ENCODE data around the gene VTI1A.
A peak's percentile ranks its signal among the peaks of the same experiment; 100 is the strongest.

The VTI1A gene

DNA sequence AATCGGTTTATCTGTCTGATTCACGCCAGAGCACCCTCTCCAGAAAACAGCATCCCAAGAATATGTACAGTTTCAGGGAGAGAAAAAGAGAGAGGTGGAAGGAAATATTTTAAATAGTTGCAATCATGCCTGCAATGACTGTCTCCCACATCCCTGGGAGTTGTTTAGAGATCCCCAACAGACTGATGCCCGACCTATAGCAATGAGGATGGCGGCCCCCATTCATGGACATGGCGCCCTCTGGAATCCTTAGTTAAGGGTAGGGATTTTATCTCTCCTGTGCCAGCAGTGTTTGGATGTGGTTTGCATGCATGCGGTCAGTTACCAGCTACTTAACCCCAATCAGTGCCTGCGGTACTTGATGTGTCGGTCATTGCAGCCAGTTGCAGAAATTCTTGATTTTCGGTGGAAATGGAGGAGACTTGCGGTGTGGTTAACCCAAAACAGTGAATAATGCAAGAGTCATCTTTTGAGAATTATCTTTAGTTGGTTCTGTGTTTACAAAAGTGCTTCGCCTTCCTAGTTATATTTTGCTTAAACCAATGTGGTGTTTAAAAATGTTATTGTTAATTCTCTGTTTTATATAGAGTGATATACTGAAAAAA is 317.0 kb downstream of the VTI1A start:
- DNase-seq, result peak; percentile 79

DNA sequence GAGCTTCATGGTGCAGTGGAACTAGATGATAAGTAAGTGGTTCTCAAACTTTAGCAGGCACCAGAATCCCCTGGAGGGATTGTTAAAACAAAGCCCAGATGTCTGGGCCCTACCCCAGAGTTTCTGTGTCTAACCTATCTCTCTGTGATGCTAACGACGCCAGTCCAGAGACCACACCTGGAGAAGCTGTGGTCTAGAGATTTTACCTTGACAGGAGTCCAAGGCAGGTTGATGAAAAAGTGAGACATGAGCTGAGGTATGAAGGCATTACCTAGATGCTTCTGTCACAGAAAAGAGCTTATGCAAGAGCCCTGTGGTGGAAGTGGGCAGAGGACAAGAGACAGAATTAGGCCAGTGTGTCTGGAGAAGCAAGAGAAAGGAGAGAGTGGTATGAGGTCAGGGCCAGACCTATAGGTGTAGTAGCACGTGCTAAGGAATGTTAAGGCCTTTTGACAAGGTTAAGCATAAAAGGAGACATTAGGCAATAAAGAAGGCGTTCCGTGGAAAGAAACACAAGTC is 318.8 kb downstream of the VTI1A start:
- no peak for DNase-seq

DNA sequence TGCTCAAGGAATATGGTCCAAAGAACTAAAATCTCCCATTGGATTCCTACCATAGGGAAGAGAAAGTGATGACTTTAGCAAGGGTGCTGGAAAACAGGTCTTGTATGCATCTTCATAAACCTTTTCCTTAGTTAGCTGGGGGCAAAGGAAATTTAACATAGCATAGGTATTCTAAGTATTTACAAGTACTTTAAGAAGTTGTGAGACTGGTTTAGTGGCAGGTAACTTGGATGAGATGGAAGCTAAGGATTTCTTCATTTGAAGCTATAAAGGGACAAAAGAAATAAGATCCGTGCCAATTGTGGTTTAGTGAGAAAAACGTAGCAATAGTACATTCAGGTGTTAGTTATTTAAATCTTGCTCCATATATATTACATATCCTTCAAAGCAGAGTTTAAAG is 319.6 kb downstream of the VTI1A start:
- DNase-seq, result no peak

DNA sequence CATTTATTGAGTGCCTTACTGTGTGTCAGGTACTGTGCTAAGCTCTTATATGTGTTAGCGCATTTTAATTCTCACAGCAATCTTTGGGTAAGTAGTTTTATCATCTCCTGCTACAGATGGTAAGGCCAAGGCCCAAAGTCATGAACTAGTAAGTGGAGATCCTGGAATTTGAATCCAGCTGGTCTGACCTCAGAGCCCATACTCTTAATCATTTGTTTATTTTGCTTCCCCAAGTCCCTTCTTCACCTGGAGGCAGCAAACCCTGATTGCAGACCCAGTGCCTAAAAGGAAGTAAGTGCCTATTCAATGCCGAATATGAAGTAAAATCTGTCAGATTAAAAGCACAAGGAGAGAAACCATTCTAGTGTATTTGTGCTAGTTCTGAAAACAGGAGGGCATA is 320.1 kb downstream of the VTI1A start:
- DNase-seq, result no peak

DNA sequence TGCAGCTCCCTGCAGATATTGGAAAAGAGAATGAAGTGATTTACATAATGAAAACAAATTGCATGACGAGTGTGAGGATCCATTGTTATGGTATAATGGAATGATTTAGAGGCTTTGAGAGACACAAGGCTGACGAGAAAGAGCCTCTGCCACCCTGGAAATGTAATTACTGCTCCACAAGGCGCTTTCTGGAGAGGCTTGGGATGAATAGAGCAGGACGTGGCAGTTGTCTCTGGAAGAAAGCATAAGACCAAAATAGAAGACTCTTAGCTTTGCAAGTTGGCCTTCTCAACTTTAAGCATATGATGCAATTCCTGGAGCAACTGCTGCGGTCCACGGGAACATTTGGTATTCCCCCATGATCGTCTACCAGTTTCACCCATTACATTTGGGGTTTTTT is 321.1 kb downstream of the VTI1A start:
- no peak for DNase-seq

DNA sequence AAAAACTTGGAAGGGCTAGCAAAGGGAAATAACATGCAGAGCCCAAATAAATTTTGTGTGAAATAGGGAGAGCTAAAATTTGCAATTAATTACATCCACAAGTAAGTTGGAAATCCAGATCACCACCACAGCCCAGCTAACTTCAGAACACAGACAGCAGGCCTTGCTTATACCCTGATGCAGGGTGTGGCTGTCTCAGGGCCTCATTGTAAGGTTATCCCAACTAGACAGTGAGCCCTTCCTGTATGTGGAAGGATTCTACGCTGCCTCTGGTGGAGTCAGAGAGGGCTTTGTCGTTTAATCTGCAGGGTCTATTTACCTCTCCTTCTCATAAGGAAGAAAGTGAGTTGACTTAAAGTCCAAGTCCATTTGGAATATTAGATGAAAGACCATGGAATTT is 322.1 kb downstream of the VTI1A start:
- no peak for DNase-seq

DNA sequence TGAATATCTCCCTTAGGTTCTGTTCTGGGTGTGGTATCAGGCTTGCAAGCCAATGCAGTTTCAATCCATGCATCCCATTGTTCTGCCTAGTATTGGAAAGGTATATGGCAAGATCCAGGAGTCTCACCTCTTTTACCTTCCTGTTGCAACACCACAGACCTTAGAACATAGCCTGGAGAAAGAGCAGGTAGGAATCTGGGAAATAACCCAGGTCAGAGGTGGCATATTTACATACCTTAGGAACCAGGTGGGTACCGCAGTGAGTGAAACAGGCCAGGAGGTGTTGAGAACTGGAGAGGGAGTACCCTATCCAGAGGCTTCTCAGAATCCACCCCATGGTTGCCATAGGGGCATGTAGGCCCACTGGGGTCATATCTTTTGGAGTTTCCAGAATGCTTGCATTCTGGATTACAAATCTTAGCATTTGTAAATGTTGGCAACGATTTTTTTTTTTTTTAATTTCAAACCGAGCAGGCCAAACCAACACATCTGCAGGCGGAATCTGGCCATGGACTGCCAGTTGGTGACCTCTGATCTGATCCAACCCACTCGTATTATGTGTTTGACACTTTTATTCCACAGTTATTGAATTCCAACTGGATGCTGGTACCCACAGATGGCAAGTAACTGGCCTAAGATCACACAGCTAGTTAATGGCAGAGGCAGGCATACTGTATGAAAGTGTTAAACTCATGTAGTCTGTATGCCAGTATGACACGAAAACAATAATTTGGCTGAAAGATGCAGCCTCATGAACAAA is 322.8 kb downstream of the VTI1A start:
- no peak for DNase-seq

DNA sequence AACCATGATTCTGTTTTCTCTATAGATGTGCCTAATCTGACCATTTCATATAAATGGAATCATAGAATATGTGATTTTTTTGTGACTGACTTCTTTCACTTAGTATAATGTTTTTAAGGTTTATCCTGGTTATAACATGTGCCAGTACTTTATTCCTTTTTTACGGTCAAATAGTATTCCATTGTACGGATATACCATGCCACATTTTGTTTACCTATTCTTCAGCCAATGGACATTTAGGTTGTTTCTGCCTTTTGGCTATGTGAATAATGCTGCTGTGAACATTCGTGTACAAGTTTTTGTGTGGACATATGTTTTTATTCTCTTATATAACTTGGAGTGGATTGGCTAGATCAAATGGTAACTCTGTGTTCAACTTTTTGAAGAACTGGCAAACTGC is 324.7 kb downstream of the VTI1A start:
- no peak for DNase-seq

DNA sequence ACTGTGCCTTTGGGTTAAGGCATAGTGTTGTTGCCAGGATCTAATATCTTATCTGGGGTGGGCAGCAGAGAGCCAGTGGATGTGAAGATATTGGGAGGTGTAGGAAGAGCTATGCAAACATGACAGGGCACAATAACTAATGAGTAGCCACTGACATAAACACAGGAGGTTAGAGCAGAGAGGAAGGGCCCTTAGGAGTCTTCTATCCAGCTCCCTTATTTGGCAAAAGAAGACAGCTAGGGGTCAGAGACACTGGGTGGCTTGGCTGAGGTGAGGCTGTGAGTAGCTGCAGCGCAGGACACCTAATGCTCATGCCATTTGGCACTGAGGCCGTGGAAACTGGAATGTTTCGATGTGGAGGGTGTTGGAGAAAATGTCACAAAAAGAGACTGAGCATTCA is 326.8 kb downstream of the VTI1A start:
- DNase-seq, result no peak

DNA sequence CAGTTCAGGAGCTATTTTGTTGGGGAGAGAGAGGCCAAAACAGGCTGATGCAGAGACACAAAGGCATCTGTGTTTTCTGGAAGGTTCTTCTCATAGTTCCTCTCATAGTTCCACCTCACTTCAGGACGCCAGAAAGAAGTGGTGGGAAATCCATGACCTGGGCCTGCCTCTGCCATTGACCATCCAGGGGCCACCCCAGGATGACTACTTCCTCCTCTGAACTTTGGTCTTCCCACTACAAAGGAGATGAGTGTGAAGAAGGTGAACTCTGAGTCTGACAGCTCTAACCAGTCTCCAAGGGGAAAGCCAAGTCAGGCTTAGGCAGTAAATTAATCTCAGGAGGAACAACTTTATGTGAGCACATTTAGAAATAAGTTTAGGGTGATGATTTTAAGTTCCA is 327.2 kb downstream of the VTI1A start:
- no peak for DNase-seq

DNA sequence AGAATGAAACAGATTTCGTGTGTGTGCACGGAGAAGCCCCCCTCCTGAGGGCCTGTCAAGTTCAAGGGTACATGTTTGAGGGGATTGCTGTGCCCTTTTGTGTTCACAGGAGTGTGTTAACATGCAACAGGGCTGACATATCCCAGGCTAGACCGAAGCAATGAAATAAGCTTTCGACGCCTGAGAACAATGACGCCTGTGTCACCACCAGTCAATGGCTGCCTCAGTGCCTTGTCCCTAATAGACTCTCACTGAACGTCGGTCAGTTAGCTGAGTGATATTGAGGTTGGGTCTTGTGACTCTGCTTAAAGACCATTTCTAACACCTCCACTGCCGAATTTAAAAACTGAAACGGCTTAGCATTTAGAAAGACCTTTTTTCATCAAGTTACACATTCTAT is 327.8 kb downstream of the VTI1A start:
- no peak for DNase-seq

DNA sequence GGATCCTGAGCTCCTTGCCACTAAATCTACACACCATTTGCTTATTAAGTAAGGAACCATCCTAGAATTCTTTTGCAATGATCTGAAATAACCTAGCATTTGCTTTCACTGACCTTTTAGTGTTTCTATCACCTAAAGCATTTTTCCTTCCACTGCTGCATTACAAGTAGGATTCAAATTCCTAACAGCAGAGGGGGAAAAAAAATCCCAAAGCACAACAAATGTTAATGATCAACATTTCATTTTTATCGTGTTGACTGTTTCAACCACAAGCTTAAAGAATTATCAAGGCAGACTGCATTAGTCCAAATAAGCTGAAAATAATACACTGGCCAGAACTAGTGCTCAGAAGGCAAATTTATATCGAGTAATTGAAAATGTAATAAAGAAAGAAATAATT is 328.4 kb downstream of the VTI1A start:
- DNase-seq, result no peak

DNA sequence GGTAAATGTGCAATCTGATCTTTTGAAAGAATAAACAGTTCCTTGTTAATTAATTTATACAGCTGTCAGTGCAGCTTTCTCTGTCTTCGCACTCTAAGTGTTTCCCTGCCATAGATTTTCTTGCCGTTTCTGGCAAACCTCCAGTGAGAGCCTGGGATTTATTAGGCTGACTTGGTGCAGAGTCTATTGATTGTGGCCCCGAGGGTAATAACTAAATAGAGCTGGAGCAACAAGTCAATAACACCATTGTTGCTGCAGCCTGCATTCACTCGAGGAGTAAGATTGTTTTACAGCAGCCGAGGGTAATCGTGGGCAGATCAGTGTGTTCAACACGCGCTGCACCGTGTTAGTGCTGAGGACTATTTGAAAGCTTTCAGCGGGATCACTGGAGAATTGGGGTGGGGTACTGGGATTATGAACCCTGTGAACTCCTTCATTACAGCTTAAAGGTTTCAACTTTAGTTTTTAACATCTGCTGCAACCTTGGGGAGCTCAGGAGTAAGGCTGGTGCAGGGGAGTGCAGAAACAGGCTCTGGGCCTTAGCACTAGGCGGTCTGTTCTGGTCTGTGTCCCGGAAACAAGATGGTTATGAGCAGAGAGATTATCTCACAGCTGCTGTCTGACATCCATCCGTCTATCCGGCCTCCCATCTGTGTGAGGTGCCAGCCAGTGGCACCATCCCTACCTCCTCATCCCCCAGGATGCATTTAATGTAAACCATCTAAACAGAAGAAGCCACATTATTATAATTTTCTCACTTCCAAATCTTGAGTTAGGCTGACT is 329.1 kb downstream of the VTI1A start:
- no peak for DNase-seq

DNA sequence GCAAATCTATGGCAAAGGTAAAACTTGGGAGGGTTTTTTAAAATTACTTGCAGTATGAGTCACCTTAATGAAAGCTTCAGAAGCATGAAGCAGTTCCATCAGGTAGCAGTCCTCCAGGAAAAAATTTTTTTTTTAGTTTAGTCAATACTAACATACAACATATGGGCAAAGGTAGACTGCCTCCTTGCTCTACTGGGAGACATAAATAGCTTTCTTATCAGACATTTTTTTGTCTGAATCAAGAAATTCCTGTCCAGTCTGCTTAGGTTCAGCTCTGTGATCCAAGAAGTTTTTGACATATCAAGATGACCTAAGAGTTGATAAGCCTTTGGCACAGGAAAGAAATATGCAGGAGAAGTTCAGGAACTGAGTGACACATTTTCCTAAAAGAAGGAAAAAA is 331.6 kb downstream of the VTI1A start:
- no peak for DNase-seq

DNA sequence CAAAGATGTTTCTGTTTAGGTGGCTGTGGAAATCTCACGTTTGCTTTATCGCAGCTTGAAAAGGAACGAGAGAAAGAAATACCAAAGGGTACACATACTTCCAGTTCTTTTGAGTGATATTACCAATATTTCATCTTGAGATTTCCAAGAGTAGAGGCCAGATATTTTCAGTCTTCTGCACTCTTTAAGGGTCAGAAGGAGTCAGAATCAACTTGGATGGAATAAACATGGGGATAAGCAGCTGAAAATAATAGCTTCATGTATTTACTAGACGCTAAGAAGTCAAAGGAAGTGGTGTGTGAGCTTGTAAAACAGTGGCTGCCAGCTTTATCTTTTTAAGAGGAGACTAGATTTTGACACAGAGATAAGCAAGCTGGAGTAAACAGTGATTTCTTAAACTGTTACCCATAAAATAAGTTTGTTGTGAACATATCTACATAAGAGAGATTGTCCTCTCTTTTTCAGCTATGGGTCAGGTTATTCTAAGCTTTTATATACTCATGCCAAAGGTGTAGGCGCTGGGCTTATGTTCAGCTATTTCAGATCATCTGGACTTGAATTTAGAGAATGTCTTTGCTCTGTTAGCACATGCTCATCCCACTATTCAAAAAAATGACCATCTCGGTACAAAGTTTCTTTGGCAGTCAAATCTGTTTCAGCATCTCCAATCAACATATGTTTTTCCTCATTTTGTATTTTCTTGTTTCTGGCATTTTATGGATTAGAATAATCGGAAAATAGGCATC is 332.2 kb downstream of the VTI1A start:
- no peak for DNase-seq

DNA sequence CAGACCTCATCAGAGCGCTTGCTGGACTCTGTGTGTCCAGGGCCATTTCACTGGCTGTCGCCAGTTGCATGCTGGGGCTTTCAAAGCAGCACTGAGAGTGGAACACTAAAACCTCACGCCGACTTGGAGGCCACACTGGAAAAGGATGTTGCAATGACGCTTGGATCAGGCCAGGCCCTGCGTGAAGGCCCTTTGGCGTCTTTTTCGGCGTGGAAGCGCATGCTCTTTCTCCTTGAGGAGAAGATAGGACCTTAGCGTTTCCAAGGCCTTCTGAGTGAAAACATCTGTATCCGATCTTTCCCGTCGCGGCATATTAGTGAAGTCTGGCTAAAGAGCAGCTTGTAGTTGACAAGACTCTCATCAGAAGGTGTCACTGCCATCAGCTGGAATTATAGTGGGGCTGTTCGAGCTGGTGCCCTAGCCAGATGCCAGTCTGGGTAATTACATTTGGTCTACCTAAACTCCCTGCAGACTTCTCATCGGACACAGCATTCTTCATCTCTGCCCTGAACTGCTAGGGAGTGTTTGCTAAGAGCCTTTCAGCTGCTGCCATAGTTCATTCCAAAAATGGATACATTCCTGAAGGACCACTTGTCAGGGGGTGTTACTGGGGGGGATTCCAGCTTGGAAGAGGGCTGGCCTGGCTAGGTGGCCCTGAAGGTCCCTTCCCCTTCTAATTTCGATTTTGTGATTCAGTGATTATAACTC is 335.3 kb downstream of the VTI1A start:
- no peak for DNase-seq

DNA sequence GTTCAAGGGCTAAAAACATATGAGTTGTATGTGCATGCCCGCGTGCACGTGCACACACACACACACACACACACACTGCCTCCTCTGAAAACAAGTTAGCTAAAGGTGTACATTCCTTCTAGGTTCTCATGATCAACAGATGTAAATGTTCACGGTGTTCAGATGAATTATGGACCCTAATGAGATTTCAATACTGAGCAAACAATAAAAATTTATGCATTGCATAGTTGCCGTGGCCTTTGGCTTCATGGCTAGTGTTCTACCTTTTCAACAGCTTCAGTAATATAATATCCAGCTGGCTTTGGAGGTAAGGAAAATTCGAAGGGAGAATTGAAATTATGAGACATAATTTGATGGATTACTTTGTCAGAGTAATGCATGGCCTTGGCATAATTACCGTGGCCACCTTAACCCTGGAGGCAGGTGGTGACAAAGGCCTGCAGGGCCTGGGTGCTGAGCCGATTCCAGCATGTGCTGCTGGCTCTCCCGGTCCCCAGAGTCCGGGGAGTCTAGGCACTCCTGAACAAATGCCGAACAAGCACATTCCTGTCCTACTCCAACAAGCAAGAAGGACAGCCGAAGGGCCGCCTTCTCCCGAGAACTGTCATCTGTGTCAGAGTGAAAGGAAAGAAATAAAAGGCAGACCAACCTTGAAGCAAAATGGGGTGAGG is 336.5 kb downstream of the VTI1A start:
- DNase-seq, result peak; percentile 20

DNA sequence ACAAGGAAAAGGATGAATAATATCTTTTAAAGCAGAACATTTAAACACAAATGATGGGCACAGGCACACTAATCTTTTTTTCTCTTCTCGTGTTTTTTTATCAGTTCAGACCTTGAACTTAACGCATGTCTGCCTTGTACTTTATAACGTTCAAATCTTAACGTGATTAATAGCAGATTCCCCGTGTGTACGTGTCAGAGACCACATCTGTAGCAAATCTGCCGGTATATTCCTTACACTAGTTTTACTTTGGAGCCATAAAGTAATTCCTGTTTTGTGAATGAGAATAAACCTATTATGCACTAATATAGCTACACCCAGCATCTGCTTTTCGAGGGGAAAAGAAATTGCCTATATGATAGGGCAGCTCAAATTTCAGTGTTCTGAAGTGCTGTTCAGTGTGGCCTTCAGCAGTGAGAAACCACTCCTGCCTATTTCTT is 337.0 kb downstream of the VTI1A start:
- no peak for DNase-seq

DNA sequence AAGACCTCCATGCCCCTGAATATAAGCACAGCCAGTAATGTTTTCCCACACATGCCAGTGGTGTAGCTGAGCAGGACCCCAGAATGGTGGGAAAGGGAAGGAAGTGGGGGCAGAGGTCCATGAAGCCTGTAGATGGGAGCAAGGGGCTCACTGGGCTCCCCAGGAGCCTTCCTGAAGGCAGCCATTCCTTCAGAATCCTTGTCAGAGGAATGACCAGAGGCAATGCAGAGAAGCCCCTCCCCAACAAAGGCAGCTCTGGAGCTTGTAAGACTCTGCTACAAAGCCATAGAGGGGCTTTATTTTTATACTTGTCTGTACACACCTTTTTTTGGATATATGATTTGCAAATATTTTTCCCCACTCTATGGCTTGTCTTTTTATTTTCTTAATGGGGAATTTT is 338.1 kb downstream of the VTI1A start:
- no peak for DNase-seq

DNA sequence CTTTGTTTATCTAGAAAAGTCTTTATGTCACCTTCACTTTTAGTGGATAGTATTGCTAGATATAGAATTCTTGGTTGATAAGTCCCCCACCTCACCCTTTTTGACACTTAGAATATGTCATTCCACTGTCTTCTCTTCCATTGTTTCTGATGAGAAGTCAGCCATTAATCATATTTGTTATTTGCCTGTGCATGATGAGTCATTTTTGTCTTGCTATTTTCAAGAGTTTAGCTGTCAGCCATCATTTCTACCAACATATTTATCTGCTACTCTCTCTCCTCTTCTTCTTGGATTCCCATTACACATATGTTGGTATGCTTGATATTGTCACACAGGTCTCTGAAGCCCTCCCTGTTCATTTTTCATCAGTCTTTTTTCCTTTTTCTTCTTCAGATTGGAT is 342.2 kb downstream of the VTI1A start:
- DNase-seq, result no peak

DNA sequence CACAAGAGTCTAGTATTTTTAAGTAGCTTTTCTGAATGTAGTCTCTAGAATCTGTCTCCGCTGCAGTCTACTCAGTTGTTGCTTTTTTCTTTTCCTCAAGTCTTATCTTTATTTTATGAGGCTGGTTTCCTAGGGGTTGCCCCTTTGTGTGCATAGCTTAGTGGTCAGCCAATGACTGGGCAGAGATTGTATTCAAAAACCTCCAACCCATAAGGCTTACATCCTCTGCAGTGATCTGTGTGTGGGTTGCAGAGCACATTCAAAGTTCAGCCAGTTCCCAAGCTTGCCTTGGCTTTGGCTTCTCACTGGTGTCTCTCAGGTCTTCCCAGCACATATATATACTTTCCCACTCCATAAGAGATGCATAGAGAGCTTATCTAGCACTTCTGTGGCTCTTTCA is 343.0 kb downstream of the VTI1A start:
- DNase-seq, result no peak

DNA sequence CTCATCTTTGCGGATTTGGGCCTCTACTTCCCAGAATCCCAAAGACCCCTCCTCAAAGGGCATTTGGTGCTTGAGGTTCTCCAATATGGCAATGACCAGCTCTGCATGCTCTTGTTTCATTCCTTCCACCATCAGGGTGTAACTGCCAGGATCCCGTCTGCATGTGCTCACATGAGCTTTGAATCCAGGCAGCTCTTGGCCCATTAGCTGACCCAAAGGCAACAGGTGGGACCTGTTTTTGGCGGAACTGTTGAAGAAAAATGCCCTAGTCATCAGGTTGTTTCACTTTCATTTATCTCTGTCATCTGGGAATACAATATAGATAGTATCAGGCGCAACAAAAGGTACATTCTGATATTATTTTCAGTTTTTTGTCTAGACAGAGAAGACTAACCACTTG is 343.9 kb downstream of the VTI1A start:
- DNase-seq, result no peak
